ENCODE results near the gene RFX3. TPM values are rescaled to one million over a fixed set of nuclear protein-coding genes. Genes with fewer than 3 reads are reported as not detected.

Gene RFX3
- total RNA-seq, 2 donors from 2014 or later, result 27.5 to 28.2 TPM

- H3K4me1 Mint-ChIP-seq, result no peaks in the 10 kb centered on the region
- peaks cover 3% of the 10 kb centered on the region for H3K36me3 ChIP-seq (ENCODE audit: control insufficient read depth, insufficient read depth, low read length)
- peaks cover 9% of the 10 kb centered on the region for H3K9me3 ChIP-seq (ENCODE audit: control insufficient read depth, low read length)
- no peaks in the 10 kb centered on the region for H3K4me1 ChIP-seq (ENCODE audit: control insufficient read depth, insufficient read depth, low read length)
- H3K27ac ChIP-seq (ENCODE audit: low read depth, low read length), result no peak overlapping the region
- peaks cover 7% of the 10 kb centered on the region for H3K9me3 Mint-ChIP-seq
- H3K27me3 ChIP-seq (ENCODE audit: control insufficient read depth, insufficient read depth, low read length, poor library complexity, severe bottlenecking), result no peaks in the 10 kb centered on the region
- H3K9ac ChIP-seq (ENCODE audit: extremely low read depth, low read length, poor library complexity, severe bottlenecking), result no peak overlapping the region
- WGBS, 2 experiments (ENCODE audit: insufficient coverage in 1 of 2, insufficient read length in 1 of 2), result 78 to 100% methylated on average over 1 of the region's 1 CpG
- no peak for TF ChIP-seq CTCF (conservative IDR thresholded peaks at IDR 0.05)
- no peak overlapping the region for H3K4me3 ChIP-seq (ENCODE audit: low read length)
- DNase-seq, result no peak
- no peak overlapping the region for H3K4me3 Mint-ChIP-seq
- H3K27me3 Mint-ChIP-seq (ENCODE audit: insufficient read depth), result no peaks in the 10 kb centered on the region
- H3K36me3 Mint-ChIP-seq (ENCODE audit: low read depth), result peaks cover 21% of the 10 kb centered on the region
- H3K27ac Mint-ChIP-seq, result no peak overlapping the region
Observed at GRCh38 chr9:3386753-3387152, 139.0 kb downstream of the RFX3 start.

DNA sequence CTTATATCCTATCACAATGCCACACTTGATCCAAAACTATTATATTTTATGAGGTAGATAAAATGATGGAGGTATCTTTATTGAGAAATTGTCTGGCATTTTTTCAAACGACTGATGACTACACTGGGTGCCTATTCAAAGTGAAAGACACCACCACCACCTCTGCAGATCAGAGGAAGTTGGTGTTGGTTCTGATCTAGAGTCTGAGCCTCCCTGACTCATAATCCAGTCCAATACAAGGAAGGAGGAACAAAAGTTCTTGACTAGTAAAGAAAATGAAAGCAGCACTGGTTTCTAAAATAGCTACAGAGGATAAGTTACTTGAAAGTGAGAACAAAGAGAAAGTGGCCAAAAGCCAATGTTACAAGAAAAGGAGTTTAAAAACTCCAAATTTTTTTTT, 139.9 kb downstream of the RFX3 start:
- Histone ChIP-seq H3K4me1 (ENCODE audit: control insufficient read depth, insufficient read depth, low read length) (no peaks in the 10 kb centered on the region), H3K4me3 (ENCODE audit: low read length) (no peak overlapping the region), H3K36me3 (ENCODE audit: control insufficient read depth, insufficient read depth, low read length) (no peaks in the 10 kb centered on the region), H3K27ac (ENCODE audit: low read depth, low read length) (no peak overlapping the region), H3K9me3 (ENCODE audit: control insufficient read depth, low read length) (peaks cover 7% of the 10 kb centered on the region), H3K9ac (ENCODE audit: extremely low read depth, low read length, poor library complexity, severe bottlenecking) (no peak overlapping the region), H3K27me3 (ENCODE audit: control insufficient read depth, insufficient read depth, low read length, poor library complexity, severe bottlenecking) (no peaks in the 10 kb centered on the region)
- Mint-ChIP-seq H3K4me1 (no peaks in the 10 kb centered on the region), H3K4me3 (no peak overlapping the region), H3K9me3 (peaks cover 7% of the 10 kb centered on the region), H3K36me3 (ENCODE audit: low read depth) (peaks cover 13% of the 10 kb centered on the region), H3K27ac (no peak overlapping the region), H3K27me3 (ENCODE audit: insufficient read depth) (no peaks in the 10 kb centered on the region)
- no peak for TF ChIP-seq CTCF (conservative IDR thresholded peaks at IDR 0.05)
- 75% methylated on average over 1 of the region's 1 CpG; no CpG with 5 or more reads in 1 of the 2 experiments for WGBS, 2 experiments (ENCODE audit: insufficient coverage in 1 of 2, insufficient read length in 1 of 2)
- no peak for DNase-seq

GRCh38 chr9:3371842-3372241, 154.0 kb downstream of the RFX3 start:
- H3K27ac Mint-ChIP-seq, result no peak overlapping the region
- Histone ChIP-seq H3K27me3 (ENCODE audit: control insufficient read depth, insufficient read depth, low read length, poor library complexity, severe bottlenecking) (no peaks in the 10 kb centered on the region), H3K27ac (ENCODE audit: low read depth, low read length) (no peak overlapping the region), H3K4me3 (ENCODE audit: low read length) (no peak overlapping the region), H3K9me3 (ENCODE audit: control insufficient read depth, low read length) (no peaks in the 10 kb centered on the region), H3K36me3 (ENCODE audit: control insufficient read depth, insufficient read depth, low read length) (no peaks in the 10 kb centered on the region), H3K4me1 (ENCODE audit: control insufficient read depth, insufficient read depth, low read length) (peaks cover 2% of the 10 kb centered on the region), H3K9ac (ENCODE audit: extremely low read depth, low read length, poor library complexity, severe bottlenecking) (no peak overlapping the region)
- H3K9me3 Mint-ChIP-seq, result peaks cover 3% of the 10 kb centered on the region
- no peak for DNase-seq
- peaks cover 2% of the 10 kb centered on the region for H3K36me3 Mint-ChIP-seq (ENCODE audit: low read depth)
- H3K27me3 Mint-ChIP-seq (ENCODE audit: insufficient read depth), result no peaks in the 10 kb centered on the region
- WGBS, 2 experiments (ENCODE audit: insufficient coverage in 1 of 2, insufficient read length in 1 of 2), result 91 to 100% methylated on average over 1 to 2 of the region's 2 CpGs
- H3K4me3 Mint-ChIP-seq, result no peak overlapping the region
- TF ChIP-seq CTCF (conservative IDR thresholded peaks at IDR 0.05), result no peak
- H3K4me1 Mint-ChIP-seq, result peaks cover 14% of the 10 kb centered on the region
